H9 (cell line): Measurements from ENCODE around the gene ETNK2. TPM values are rescaled to one million over a fixed set of nuclear protein-coding genes. Genes with fewer than 3 reads are reported as not detected.

Experiments
- DNase-seq: peaks from one replicate; pipeline ENCODE4 v3.0.0-alpha.2; 2017
- H2AFZ ChIP-seq: one replicate; pipeline ENCODE4 v1.6.1; 2013; ENCODE audit warnings: mild to moderate bottlenecking, low read length, control low read depth, moderate library complexity
- H2AK5ac ChIP-seq: 2 replicates; pipeline ENCODE4 v1.6.1; 2013; ENCODE audit warnings: low read length, control low read depth, mixed read lengths; ENCODE audit not compliant: insufficient read length
- H2BK120ac ChIP-seq: one replicate; pipeline ENCODE4 v1.6.1; 2013; ENCODE audit warnings: low read depth, mild to moderate bottlenecking, low read length, control low read depth, inconsistent platforms; ENCODE audit not compliant: poor library complexity, severe bottlenecking
- H2BK12ac ChIP-seq: 2 replicates; pipeline ENCODE4 v1.6.1; 2013; ENCODE audit warnings: low read length, control low read depth, mixed read lengths, low read depth; ENCODE audit not compliant: insufficient read length
- H2BK15ac ChIP-seq: 2 replicates; pipeline ENCODE4 v1.6.1; 2013; ENCODE audit warnings: low read depth, low read length, control low read depth
- H2BK20ac ChIP-seq: one replicate; pipeline ENCODE4 v1.6.1; 2013; ENCODE audit warnings: low read depth, mild to moderate bottlenecking, low read length, control low read depth, inconsistent platforms; ENCODE audit not compliant: poor library complexity, severe bottlenecking
- H2BK5ac ChIP-seq: 2 replicates; pipeline ENCODE4 v1.6.1; 2013; ENCODE audit warnings: low read length, control low read depth, mixed read lengths; ENCODE audit not compliant: insufficient read length
- H3K14ac ChIP-seq: 2 replicates; pipeline ENCODE4 v1.6.1; 2013; ENCODE audit warnings: low read length, control low read depth; ENCODE audit not compliant: insufficient read depth
- H3K18ac ChIP-seq: 2 replicates; pipeline ENCODE4 v1.6.1; 2013; ENCODE audit warnings: low read depth, mild to moderate bottlenecking, mixed read lengths, low read length, control low read depth; ENCODE audit not compliant: insufficient read length
- H3K23ac ChIP-seq: 2 replicates; pipeline ENCODE4 v1.6.1; 2013; ENCODE audit warnings: low read length, control low read depth, mixed read lengths, low read depth; ENCODE audit not compliant: insufficient read length
- H3K23me2 ChIP-seq: 2 replicates; pipeline ENCODE4 v1.6.1; 2013; ENCODE audit warnings: low read depth, mild to moderate bottlenecking, mixed read lengths, low read length, control low read depth; ENCODE audit not compliant: insufficient read length, poor library complexity, severe bottlenecking
- H3K27ac ChIP-seq: 2 replicates; pipeline ENCODE4 v1.5.1; 2013; ENCODE audit warnings: low read length, control low read depth, mixed read lengths, low read depth; ENCODE audit not compliant: insufficient read length
- H3K27me3 ChIP-seq: 2 replicates; pipeline ENCODE4 v1.6.1; 2013; ENCODE audit warnings: low read length, control low read depth, inconsistent platforms; ENCODE audit not compliant: insufficient read depth
- H3K4ac ChIP-seq: 2 replicates; pipeline ENCODE4 v1.6.1; 2013; ENCODE audit warnings: low read depth, mild to moderate bottlenecking, control low read depth, inconsistent platforms, low read length, moderate library complexity
- H3K4me1 ChIP-seq: 2 replicates; pipeline ENCODE4 v1.6.1; 2013; ENCODE audit warnings: low read length, control low read depth, inconsistent platforms; ENCODE audit not compliant: insufficient read depth
- H3K4me2 ChIP-seq: 2 replicates; pipeline ENCODE4 v1.6.1; 2013; ENCODE audit warnings: low read length, control low read depth, mixed read lengths; ENCODE audit not compliant: insufficient read length, insufficient read depth
- H3K56ac ChIP-seq: 2 replicates; pipeline ENCODE4 v1.6.1; 2013; ENCODE audit warnings: low read depth, mild to moderate bottlenecking, mixed read lengths, low read length, control low read depth; ENCODE audit not compliant: insufficient read length
- H3K79me1 ChIP-seq: 2 replicates; pipeline ENCODE4 v1.6.1; 2013; ENCODE audit warnings: low read depth, mild to moderate bottlenecking, moderate library complexity, low read length, control low read depth, inconsistent platforms; ENCODE audit not compliant: insufficient read depth, poor library complexity, severe bottlenecking
- H3K79me2 ChIP-seq: 2 replicates; pipeline ENCODE4 v1.6.1; 2013; ENCODE audit warnings: low read length, control low read depth, inconsistent platforms; ENCODE audit not compliant: insufficient read depth
- H3K9ac ChIP-seq: 2 replicates; pipeline ENCODE4 v1.6.1; 2013; ENCODE audit warnings: low read length, control low read depth, mixed read lengths; ENCODE audit not compliant: insufficient read length; ENCODE audit errors: extremely low read depth
- H3K9me3 ChIP-seq: one replicate; pipeline ENCODE4 v1.6.1; 2013; ENCODE audit warnings: low read depth, low read length, inconsistent platforms; ENCODE audit not compliant: control insufficient read depth
- H3T11ph ChIP-seq: one replicate; pipeline ENCODE4 v1.6.1; 2013; ENCODE audit warnings: mild to moderate bottlenecking, low read length, control low read depth, inconsistent platforms
- H4K20me1 ChIP-seq: one replicate; pipeline ENCODE4 v1.6.1; 2013; ENCODE audit not compliant: control insufficient read depth, insufficient read length, insufficient read depth
- H4K5ac ChIP-seq: 2 replicates; pipeline ENCODE4 v1.6.1; 2013; ENCODE audit warnings: low read depth, mild to moderate bottlenecking, mixed read lengths, low read length, control low read depth; ENCODE audit not compliant: insufficient read length
- H4K8ac ChIP-seq: replicated peaks from 2 replicates; pipeline ENCODE4 v1.6.1; 2013; ENCODE audit warnings: low read length, control low read depth, mixed read lengths, low read depth; ENCODE audit not compliant: insufficient read length
- H4K91ac ChIP-seq: 2 replicates; pipeline ENCODE4 v1.6.1; 2013; ENCODE audit warnings: low read depth, mild to moderate bottlenecking, moderate library complexity, mixed read lengths, low read length, control low read depth; ENCODE audit not compliant: insufficient read length
- H3K27ac Mint-ChIP-seq, 3 experiments: 2 replicates in 2 of 3; 3 replicates in 1 of 3; pipeline ENCODE4 v1.8.0; 2020 to 2021; ENCODE audit warnings: mixed read lengths in 3 of 3, mild to moderate bottlenecking in 1 of 3, moderate library complexity in 1 of 3
- H3K27me3 Mint-ChIP-seq: 2 replicates; pipeline ENCODE4 v1.8.0; 2021; ENCODE audit warnings: low read depth, mild to moderate bottlenecking, moderate library complexity, mixed read lengths
- H3K36me3 Mint-ChIP-seq, 3 experiments: 2 replicates in 2 of 3; 3 replicates in 1 of 3; pipeline ENCODE4 v1.8.0; 2020 to 2021; ENCODE audit warnings: low read depth in 3 of 3, mixed read lengths in 3 of 3; ENCODE audit not compliant: insufficient read depth in 1 of 3
- H3K4me1 Mint-ChIP-seq, 2 experiments: 2 replicates each; pipeline ENCODE4 v1.8.0; 2020; ENCODE audit warnings: mixed read lengths in 2 of 2
- H3K4me3 Mint-ChIP-seq, 2 experiments: 2 replicates in 1 of 2; 3 replicates in 1 of 2; pipeline ENCODE4 v1.8.0; 2020 to 2021; ENCODE audit warnings: mild to moderate bottlenecking in 2 of 2, mixed read lengths in 2 of 2, moderate library complexity in 1 of 2
- H3K9me3 Mint-ChIP-seq, 2 experiments: 2 replicates in 1 of 2; 3 replicates in 1 of 2; pipeline ENCODE4 v1.8.0; 2020; ENCODE audit warnings: mild to moderate bottlenecking in 2 of 2, mixed read lengths in 2 of 2, moderate library complexity in 1 of 2
- WGBS: extraction: QIAGEN DNeasy Blood & Tissue Kit; methylation state at CpG from one replicate; pipeline ENCODE4 v1.1.7; 2013; ENCODE audit warnings: missing lambda C conversion rate, low lambda C conversion rate, mixed read lengths; ENCODE audit not compliant: insufficient read length; ENCODE audit errors: extremely low coverage; 5-methylcytosine and 5-hydroxymethylcytosine counted together
- total RNA-seq: library from RNA; stranded (reverse); gene quantifications from 2 replicates; pipeline ENCODE4 v1.2.1, GENCODE V29; 2021
- TF ChIP-seq, protein P1 (sequence below): fragments of 200-600 bp; sonication (generic); conservative IDR thresholded peaks from 3 replicates; pipeline ENCODE4 v1.8.0; 2021; ENCODE audit warnings: antibody characterized with exemption, mild to moderate bottlenecking

The ETNK2 gene
- total RNA-seq, 1 experiment from 2014 or later, result 17.6 TPM

DNA sequence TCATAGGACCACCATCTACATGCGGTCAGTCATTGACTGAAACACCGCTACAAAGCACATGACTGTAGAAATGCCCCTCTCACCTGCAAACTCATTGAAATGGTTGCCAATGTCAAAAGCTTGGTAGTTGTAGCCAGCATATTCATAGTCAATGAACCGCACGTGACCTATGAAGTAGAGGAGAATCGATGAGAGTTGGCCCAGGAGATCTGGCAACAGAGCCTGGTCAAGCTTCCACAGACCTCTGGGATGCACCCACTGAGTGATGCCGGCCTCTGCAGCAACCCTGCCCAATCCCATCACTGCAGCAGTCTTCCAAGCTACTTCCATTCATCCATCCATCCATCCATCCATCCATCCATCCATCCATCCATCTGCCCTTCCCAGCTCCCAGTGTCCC, 11.9 kb downstream of the ETNK2 start:
- Histone ChIP-seq H2BK120ac (no peak overlapping the region), H3K4ac (no peak overlapping the region), H3T11ph (no peak overlapping the region), H2AFZ (no peak overlapping the region), H3K9me3 (no peaks in the 10 kb centered on the region), H3K9ac (no peak overlapping the region), H3K18ac (no peak overlapping the region), H3K79me2 (no peaks in the 10 kb centered on the region), H4K91ac (no peak overlapping the region), H2BK5ac (no peak overlapping the region), H3K56ac (no peak overlapping the region), H4K5ac (no peak overlapping the region), H3K79me1 (no peaks in the 10 kb centered on the region), H3K27me3 (no peaks in the 10 kb centered on the region), H2BK12ac (no peak overlapping the region), H3K4me2 (no peak overlapping the region), H3K23me2 (no peaks in the 10 kb centered on the region), H3K27ac (no peak overlapping the region), H2BK15ac (no peak overlapping the region), H4K8ac (no peak overlapping the region), H2AK5ac (no peak overlapping the region), H2BK20ac (no peak overlapping the region), H4K20me1 (no peaks in the 10 kb centered on the region), H3K14ac (no peak overlapping the region), H3K4me1 (no peaks in the 10 kb centered on the region), H3K23ac (no peak overlapping the region)
- TF ChIP-seq, protein P1, sequence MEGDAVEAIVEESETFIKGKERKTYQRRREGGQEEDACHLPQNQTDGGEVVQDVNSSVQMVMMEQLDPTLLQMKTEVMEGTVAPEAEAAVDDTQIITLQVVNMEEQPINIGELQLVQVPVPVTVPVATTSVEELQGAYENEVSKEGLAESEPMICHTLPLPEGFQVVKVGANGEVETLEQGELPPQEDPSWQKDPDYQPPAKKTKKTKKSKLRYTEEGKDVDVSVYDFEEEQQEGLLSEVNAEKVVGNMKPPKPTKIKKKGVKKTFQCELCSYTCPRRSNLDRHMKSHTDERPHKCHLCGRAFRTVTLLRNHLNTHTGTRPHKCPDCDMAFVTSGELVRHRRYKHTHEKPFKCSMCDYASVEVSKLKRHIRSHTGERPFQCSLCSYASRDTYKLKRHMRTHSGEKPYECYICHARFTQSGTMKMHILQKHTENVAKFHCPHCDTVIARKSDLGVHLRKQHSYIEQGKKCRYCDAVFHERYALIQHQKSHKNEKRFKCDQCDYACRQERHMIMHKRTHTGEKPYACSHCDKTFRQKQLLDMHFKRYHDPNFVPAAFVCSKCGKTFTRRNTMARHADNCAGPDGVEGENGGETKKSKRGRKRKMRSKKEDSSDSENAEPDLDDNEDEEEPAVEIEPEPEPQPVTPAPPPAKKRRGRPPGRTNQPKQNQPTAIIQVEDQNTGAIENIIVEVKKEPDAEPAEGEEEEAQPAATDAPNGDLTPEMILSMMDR, result no peak
- peaks cover 3 to 20% (median 6%) of the 10 kb centered on the region in 3 experiments; a peak in 4 of 7 replicates for H3K36me3 Mint-ChIP-seq
- H3K27ac Mint-ChIP-seq, result no peak overlapping the region
- no peaks in the 10 kb centered on the region for H3K9me3 Mint-ChIP-seq
- no peak for DNase-seq
- WGBS, result no CpG with 5 or more reads among the region's 6 CpGs
- peaks cover 12% of the 10 kb centered on the region for H3K27me3 Mint-ChIP-seq
- H3K4me3 Mint-ChIP-seq, result no peak overlapping the region
- peaks cover 10 to 11% of the 10 kb centered on the region in 2 experiments for H3K4me1 Mint-ChIP-seq
